Transverse colon (tissue), 4 donors: ENCODE results near the gene P2RX5.
A peak's percentile ranks its signal among the peaks of the same experiment; 100 is the strongest.

Experiments
- EP300 ChIP-seq: sonication (generic); formaldehyde crosslinking; IDR thresholded peaks from one replicate; pipeline ENCODE4 v1.6.1; 2017; ENCODE audit warnings: antibody characterized with exemption, low read depth
- POLR2A ChIP-seq: fragments of 450-650 bp; IDR thresholded peaks from one replicate; pipeline ENCODE4 v1.6.1; 2016; ENCODE audit warnings: antibody characterized with exemption, mild to moderate bottlenecking, moderate library complexity
- POLR2AphosphoS5 ChIP-seq, 3 donors: sonication (generic); formaldehyde crosslinking; IDR thresholded peaks; one replicate each; pipeline ENCODE4 v1.6.1; 2016; ENCODE audit warnings: antibody characterized with exemption in 3 of 3
- TF ChIP-seq, protein P1 (sequence below), 5 experiments: fragments of 200-600 bp in 3 of 5; fragments of 450-650 bp in 2 of 5; sonication (generic) in 3 of 5; IDR thresholded peaks; 1 replicate in 2 of 5; 2 replicates in 3 of 5; pipeline ENCODE4 v1.5.1; 2016 to 2017; ENCODE audit warnings: antibody characterized with exemption in 5 of 5, inconsistent platforms in 3 of 5, mild to moderate bottlenecking in 2 of 5, moderate library complexity in 1 of 5

- TF ChIP-seq POLR2AphosphoS5 (IDR thresholded peaks at IDR 0.05) (peak in 1 of 3 donors; percentile 13), POLR2A (no peak), EP300 (no peak)
- TF ChIP-seq, protein P1, sequence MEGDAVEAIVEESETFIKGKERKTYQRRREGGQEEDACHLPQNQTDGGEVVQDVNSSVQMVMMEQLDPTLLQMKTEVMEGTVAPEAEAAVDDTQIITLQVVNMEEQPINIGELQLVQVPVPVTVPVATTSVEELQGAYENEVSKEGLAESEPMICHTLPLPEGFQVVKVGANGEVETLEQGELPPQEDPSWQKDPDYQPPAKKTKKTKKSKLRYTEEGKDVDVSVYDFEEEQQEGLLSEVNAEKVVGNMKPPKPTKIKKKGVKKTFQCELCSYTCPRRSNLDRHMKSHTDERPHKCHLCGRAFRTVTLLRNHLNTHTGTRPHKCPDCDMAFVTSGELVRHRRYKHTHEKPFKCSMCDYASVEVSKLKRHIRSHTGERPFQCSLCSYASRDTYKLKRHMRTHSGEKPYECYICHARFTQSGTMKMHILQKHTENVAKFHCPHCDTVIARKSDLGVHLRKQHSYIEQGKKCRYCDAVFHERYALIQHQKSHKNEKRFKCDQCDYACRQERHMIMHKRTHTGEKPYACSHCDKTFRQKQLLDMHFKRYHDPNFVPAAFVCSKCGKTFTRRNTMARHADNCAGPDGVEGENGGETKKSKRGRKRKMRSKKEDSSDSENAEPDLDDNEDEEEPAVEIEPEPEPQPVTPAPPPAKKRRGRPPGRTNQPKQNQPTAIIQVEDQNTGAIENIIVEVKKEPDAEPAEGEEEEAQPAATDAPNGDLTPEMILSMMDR (IDR thresholded peaks at IDR 0.05), result no peak
Observed at GRCh38 chr17:3738562-3739295, 42.8 kb upstream of the P2RX5 start.
